ENCODE data around the gene MORN5. TPM values are rescaled to one million over a fixed set of nuclear protein-coding genes. Genes with fewer than 3 reads are reported as not detected.
A peak's percentile ranks its signal among the peaks of the same experiment; 100 is the strongest.

Gene MORN5
- total and polyA plus RNA-seq, 2 experiments from 2014 or later: not detected

- Histone ChIP-seq H3K27me3 (replicated peaks; ENCODE audit: insufficient read depth) (no peaks in the 10 kb centered on the region), H3K9me3 (ENCODE audit: low read depth) (no peaks in the 10 kb centered on the region), H3K79me2 (ENCODE audit: insufficient read depth) (no peaks in the 10 kb centered on the region), H3K36me3 (ENCODE audit: low read depth) (no peaks in the 10 kb centered on the region), H3K9me2 (ENCODE audit: insufficient read depth) (no peaks in the 10 kb centered on the region), H2AFZ (peak overlapping the region; percentile 95), H3K4me2 (ENCODE audit: unreplicated experiment) (peak overlapping the region; percentile 92), H3F3A (ENCODE audit: insufficient read depth) (no peaks in the 10 kb centered on the region), H3K4me3 (peak overlapping the region; percentile 68), H3K4me1 (ENCODE audit: insufficient read depth) (peaks cover 12% of the 10 kb centered on the region), H3K27ac (no peak overlapping the region), H3K9ac (peak overlapping the region; percentile 60), H4K20me1 (ENCODE audit: insufficient read depth) (no peaks in the 10 kb centered on the region)
- 4 to 7% methylated on average over 59 to 61 of the region's 64 CpGs for WGBS, 2 experiments (ENCODE audit: low coverage in 1 of 2, low lambda C conversion rate in 2 of 2, missing lambda C conversion rate in 2 of 2)
- TF ChIP-seq EZH2phosphoT487 (IDR thresholded peaks at IDR 0.05; ENCODE audit: insufficient read depth, low read depth) (no peak), EZH2 (IDR thresholded peaks at IDR 0.05; ENCODE audit: insufficient read depth, poor library complexity, severe bottlenecking) (no peak)
- DNase-seq: peak; percentile 76
- in situ Hi-C loops (cut with MboI): loop anchor here (10.0 kb wide), 2 partner anchors 228 to 698 kb away; partner anchors contain the start of gene PDCL
Measured at GRCh38 chr9:122126331-122127261, 33.1 kb upstream of the MORN5 start.

GRCh38 chr9:122127396-122127798 is 32.3 kb upstream of the MORN5 start:
- H3K4me3 ChIP-seq: no peak overlapping the region
- peak; percentile 28 for DNase-seq
- H3K27ac ChIP-seq: no peak overlapping the region
- in situ Hi-C loops (cut with MboI): loop anchor here (10.0 kb wide), 2 partner anchors 227 to 697 kb away; partner anchors contain the start of gene PDCL
- no peaks in the 10 kb centered on the region for H3K9me3 ChIP-seq (ENCODE audit: low read depth)
- TF ChIP-seq EZH2phosphoT487 (IDR thresholded peaks at IDR 0.05; ENCODE audit: insufficient read depth, low read depth) (no peak), EZH2 (IDR thresholded peaks at IDR 0.05; ENCODE audit: insufficient read depth, poor library complexity, severe bottlenecking) (no peak)
- no peak overlapping the region for H3K4me2 ChIP-seq (ENCODE audit: unreplicated experiment)
- no peak overlapping the region for H2AFZ ChIP-seq
- no peaks in the 10 kb centered on the region for H4K20me1 ChIP-seq (ENCODE audit: insufficient read depth)
- H3K4me1 ChIP-seq (ENCODE audit: insufficient read depth): peaks cover 12% of the 10 kb centered on the region
- WGBS, 2 experiments (ENCODE audit: low coverage in 1 of 2, low lambda C conversion rate in 2 of 2, missing lambda C conversion rate in 2 of 2): 74 to 75% methylated on average over 6 to 10 of the region's 10 CpGs
- no peak overlapping the region for H3K9ac ChIP-seq
- H3K9me2 ChIP-seq (ENCODE audit: insufficient read depth): no peaks in the 10 kb centered on the region
- no peaks in the 10 kb centered on the region for H3K79me2 ChIP-seq (ENCODE audit: insufficient read depth)
- no peaks in the 10 kb centered on the region for H3K27me3 ChIP-seq (replicated peaks; ENCODE audit: insufficient read depth)
- no peaks in the 10 kb centered on the region for H3F3A ChIP-seq (ENCODE audit: insufficient read depth)
- H3K36me3 ChIP-seq (ENCODE audit: low read depth): no peaks in the 10 kb centered on the region

- no peak overlapping the region for H3K4me3 ChIP-seq
- peaks cover 12% of the 10 kb centered on the region for H3K4me1 ChIP-seq (ENCODE audit: insufficient read depth)
- no peaks in the 10 kb centered on the region for H3F3A ChIP-seq (ENCODE audit: insufficient read depth)
- no peaks in the 10 kb centered on the region for H4K20me1 ChIP-seq (ENCODE audit: insufficient read depth)
- H3K27ac ChIP-seq: no peak overlapping the region
- H3K9ac ChIP-seq: no peak overlapping the region
- H3K9me2 ChIP-seq (ENCODE audit: insufficient read depth): no peaks in the 10 kb centered on the region
- DNase-seq: no peak
- H3K79me2 ChIP-seq (ENCODE audit: insufficient read depth): no peaks in the 10 kb centered on the region
- WGBS, 2 experiments (ENCODE audit: low coverage in 1 of 2, low lambda C conversion rate in 2 of 2, missing lambda C conversion rate in 2 of 2): 79 to 83% methylated on average over 13 to 24 of the region's 24 CpGs
- no peaks in the 10 kb centered on the region for H3K27me3 ChIP-seq (replicated peaks; ENCODE audit: insufficient read depth)
- TF ChIP-seq EZH2phosphoT487 (IDR thresholded peaks at IDR 0.05; ENCODE audit: insufficient read depth, low read depth) (no peak), EZH2 (IDR thresholded peaks at IDR 0.05; ENCODE audit: insufficient read depth, poor library complexity, severe bottlenecking) (no peak)
- no peaks in the 10 kb centered on the region for H3K36me3 ChIP-seq (ENCODE audit: low read depth)
- no peaks in the 10 kb centered on the region for H3K9me3 ChIP-seq (ENCODE audit: low read depth)
- H2AFZ ChIP-seq: no peak overlapping the region
- in situ Hi-C loops (cut with MboI): loop anchor here (10.0 kb wide), 2 partner anchors 227 to 697 kb away; partner anchors contain the start of gene PDCL
- no peak overlapping the region for H3K4me2 ChIP-seq (ENCODE audit: unreplicated experiment)
Measured at GRCh38 chr9:122128007-122128968, 31.4 kb upstream of the MORN5 start.

- TF ChIP-seq EZH2 (IDR thresholded peaks at IDR 0.05; ENCODE audit: insufficient read depth, poor library complexity, severe bottlenecking) (no peak), EZH2phosphoT487 (IDR thresholded peaks at IDR 0.05; ENCODE audit: insufficient read depth, low read depth) (no peak)
- peaks cover 12% of the 10 kb centered on the region for H3K4me1 ChIP-seq (ENCODE audit: insufficient read depth)
- no peaks in the 10 kb centered on the region for H3K9me2 ChIP-seq (ENCODE audit: insufficient read depth)
- in situ Hi-C loops (cut with MboI): loop anchor here (10.0 kb wide), 2 partner anchors 226 to 696 kb away; partner anchors contain the start of gene PDCL
- H3K27ac ChIP-seq: no peak overlapping the region
- WGBS, 2 experiments (ENCODE audit: low coverage in 1 of 2, low lambda C conversion rate in 2 of 2, missing lambda C conversion rate in 2 of 2): 80 to 85% methylated on average over 7 of the region's 7 CpGs
- H2AFZ ChIP-seq: no peak overlapping the region
- no peak overlapping the region for H3K4me2 ChIP-seq (ENCODE audit: unreplicated experiment)
- no peaks in the 10 kb centered on the region for H3K36me3 ChIP-seq (ENCODE audit: low read depth)
- no peaks in the 10 kb centered on the region for H4K20me1 ChIP-seq (ENCODE audit: insufficient read depth)
- H3K27me3 ChIP-seq (replicated peaks; ENCODE audit: insufficient read depth): no peaks in the 10 kb centered on the region
- no peak overlapping the region for H3K9ac ChIP-seq
- H3K9me3 ChIP-seq (ENCODE audit: low read depth): no peaks in the 10 kb centered on the region
- H3K4me3 ChIP-seq: no peak overlapping the region
- H3F3A ChIP-seq (ENCODE audit: insufficient read depth): no peaks in the 10 kb centered on the region
- H3K79me2 ChIP-seq (ENCODE audit: insufficient read depth): no peaks in the 10 kb centered on the region
- no peak for DNase-seq
Measured at GRCh38 chr9:122128969-122129343, 30.8 kb upstream of the MORN5 start.

Data from GM23248 (cell line).